Tibial artery (tissue), 4 donors: ENCODE results near the gene OTOP3.

Experiments
- DNase-seq, 2 donors: peaks; one replicate each; pipeline ENCODE4 v3.0.0-alpha.2; 2019
- H3K27ac ChIP-seq, 2 donors: fragments of 200-600 bp; sonication (generic) in 1 of 2; 1 replicate in 1 of 2; 2 replicates in 1 of 2; pipeline ENCODE4 v1.5.1; 2018 to 2019; ENCODE audit warnings: mild to moderate bottlenecking in 1 of 2
- H3K27me3 ChIP-seq, 2 donors: fragments of 200-600 bp; sonication (generic) in 1 of 2; one replicate each; pipeline versions ENCODE4 v1.5.1 to v1.6.0; 2016 to 2019
- H3K36me3 ChIP-seq, 3 donors: fragments of 200-600 bp; sonication (generic) in 2 of 3; one replicate each; pipeline ENCODE4 v1.5.1; 2016 to 2019; ENCODE audit warnings: mild to moderate bottlenecking in 2 of 3
- H3K4me1 ChIP-seq, 4 donors: fragments of 200-600 bp; sonication (generic) in 2 of 4; 1 replicate in 3 of 4; 2 replicates in 1 of 4; pipeline ENCODE4 v1.5.1; 2016 to 2019
- H3K4me3 ChIP-seq, 2 donors: fragments of 200-600 bp; sonication (generic) in 1 of 2; 1 replicate in 1 of 2; 2 replicates in 1 of 2; pipeline ENCODE4 v1.5.1; 2018 to 2019; ENCODE audit warnings: mild to moderate bottlenecking in 2 of 2
- H3K9me3 ChIP-seq, 3 donors: fragments of 200-600 bp; sonication (generic) in 1 of 3; one replicate each; pipeline ENCODE4 v1.5.1; 2016 to 2019
- intact Hi-C: fragments of 100-400 bp; cut with DNase I; formaldehyde crosslinking; loops from one replicate; pipeline ENCODE4 v1.15.0; 2023; ENCODE audit warnings: low total_unique reads
- TF ChIP-seq, protein P1 (sequence below), 2 experiments: fragments of 200-600 bp in 1 of 2; fragments of 450-650 bp in 1 of 2; IDR thresholded peaks; one replicate each; pipeline ENCODE4 v1.5.1; 2017 to 2019; ENCODE audit warnings: antibody characterized with exemption in 2 of 2, mild to moderate bottlenecking in 1 of 2, moderate library complexity in 1 of 2

OTOP3 gene

GRCh38 chr17:74923538-74924249, 12.0 kb upstream of the OTOP3 start:
- H3K9me3 ChIP-seq: no peaks in the 10 kb centered on the region
- no peak overlapping the region for H3K27ac ChIP-seq
- TF ChIP-seq, protein P1, sequence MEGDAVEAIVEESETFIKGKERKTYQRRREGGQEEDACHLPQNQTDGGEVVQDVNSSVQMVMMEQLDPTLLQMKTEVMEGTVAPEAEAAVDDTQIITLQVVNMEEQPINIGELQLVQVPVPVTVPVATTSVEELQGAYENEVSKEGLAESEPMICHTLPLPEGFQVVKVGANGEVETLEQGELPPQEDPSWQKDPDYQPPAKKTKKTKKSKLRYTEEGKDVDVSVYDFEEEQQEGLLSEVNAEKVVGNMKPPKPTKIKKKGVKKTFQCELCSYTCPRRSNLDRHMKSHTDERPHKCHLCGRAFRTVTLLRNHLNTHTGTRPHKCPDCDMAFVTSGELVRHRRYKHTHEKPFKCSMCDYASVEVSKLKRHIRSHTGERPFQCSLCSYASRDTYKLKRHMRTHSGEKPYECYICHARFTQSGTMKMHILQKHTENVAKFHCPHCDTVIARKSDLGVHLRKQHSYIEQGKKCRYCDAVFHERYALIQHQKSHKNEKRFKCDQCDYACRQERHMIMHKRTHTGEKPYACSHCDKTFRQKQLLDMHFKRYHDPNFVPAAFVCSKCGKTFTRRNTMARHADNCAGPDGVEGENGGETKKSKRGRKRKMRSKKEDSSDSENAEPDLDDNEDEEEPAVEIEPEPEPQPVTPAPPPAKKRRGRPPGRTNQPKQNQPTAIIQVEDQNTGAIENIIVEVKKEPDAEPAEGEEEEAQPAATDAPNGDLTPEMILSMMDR (IDR thresholded peaks at IDR 0.05): peak; percentile 45 to 69
- peaks cover 0 to 25% (median 22%) of the 10 kb centered on the region in 4 donors for H3K4me1 ChIP-seq
- intact Hi-C loops: no loop called here
- DNase-seq: peak in 1 of 2 donors; percentile 54
- H3K27me3 ChIP-seq: peaks cover 5 to 93% of the 10 kb centered on the region in 2 donors
- peak overlapping the region in 1 of 2 donors; percentile 32 for H3K4me3 ChIP-seq
- no peaks in the 10 kb centered on the region for H3K36me3 ChIP-seq

- intact Hi-C loops: no loop called here
- TF ChIP-seq, protein P1 (IDR thresholded peaks at IDR 0.05): no peak
- H3K36me3 ChIP-seq: no peaks in the 10 kb centered on the region
- peak within 1 kb of the TSS in 1 of 2 donors; percentile 32 for H3K4me3 ChIP-seq
- no peaks in the 10 kb centered on the region for H3K9me3 ChIP-seq
- DNase-seq: peak; percentile 57 to 74
- peaks cover 5 to 91% of the 10 kb centered on the region in 2 donors for H3K27me3 ChIP-seq
- H3K27ac ChIP-seq: no peak within 1 kb of the TSS
- H3K4me1 ChIP-seq: peaks cover 0 to 25% (median 22%) of the 10 kb centered on the region in 4 donors
Measured at GRCh38 chr17:74924250-74924948, 11.3 kb upstream of the OTOP3 start, which contains the start of gene OTOP2. OTOP2 (plus strand) TSS chr17:74924273; CDS start chr17:74924633, 360 bp downstream.

DNA sequence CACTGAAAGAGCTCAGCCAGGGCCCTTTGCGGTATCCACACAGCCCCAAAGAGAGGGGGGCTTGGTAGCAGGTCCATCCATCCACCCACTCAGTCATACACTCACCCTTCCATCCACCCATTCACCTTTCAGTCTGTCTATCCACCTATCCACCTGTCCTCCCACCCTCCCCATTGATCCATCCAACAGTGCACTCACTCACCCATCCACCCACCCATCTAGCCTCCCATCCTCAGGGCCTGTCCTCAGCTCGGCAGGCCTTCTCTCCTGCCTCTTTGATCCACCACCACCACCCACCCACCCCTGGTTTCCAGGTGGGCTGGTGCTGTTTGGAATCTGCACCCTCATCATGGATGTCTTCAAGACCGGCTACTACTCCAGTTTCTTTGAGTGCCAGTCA, 10.5 kb upstream of the OTOP3 start:
- TF ChIP-seq, protein P1 (IDR thresholded peaks at IDR 0.05): no peak
- intact Hi-C loops: no loop called here
- Histone ChIP-seq H3K4me1 (peaks cover 0 to 25% (median 22%) of the 10 kb centered on the region in 4 donors), H3K9me3 (no peaks in the 10 kb centered on the region), H3K4me3 (no peak overlapping the region), H3K27ac (no peak overlapping the region), H3K36me3 (no peaks in the 10 kb centered on the region), H3K27me3 (peaks cover 5 to 91% of the 10 kb centered on the region in 2 donors)
- DNase-seq: no peak

GRCh38 chr17:74928786-74929185, 6.9 kb upstream of the OTOP3 start:
- no peak overlapping the region for H3K27ac ChIP-seq
- DNase-seq: no peak
- peaks cover 0 to 85% of the 10 kb centered on the region in 2 donors for H3K27me3 ChIP-seq
- H3K36me3 ChIP-seq: no peaks in the 10 kb centered on the region
- H3K9me3 ChIP-seq: no peaks in the 10 kb centered on the region
- intact Hi-C loops: no loop called here
- TF ChIP-seq, protein P1 (IDR thresholded peaks at IDR 0.05): no peak
- H3K4me1 ChIP-seq: peaks cover 0 to 12% (median 10%) of the 10 kb centered on the region in 4 donors
- H3K4me3 ChIP-seq: no peak overlapping the region

- H3K4me1 ChIP-seq: peaks cover 0 to 5% (median 2%) of the 10 kb centered on the region in 4 donors
- no peak for DNase-seq
- intact Hi-C loops: no loop called here
- no peak overlapping the region for H3K4me3 ChIP-seq
- peaks cover 0 to 82% of the 10 kb centered on the region in 2 donors for H3K27me3 ChIP-seq
- H3K9me3 ChIP-seq: no peaks in the 10 kb centered on the region
- H3K27ac ChIP-seq: no peak overlapping the region
- TF ChIP-seq, protein P1 (IDR thresholded peaks at IDR 0.05): no peak
- no peaks in the 10 kb centered on the region for H3K36me3 ChIP-seq
Measured at GRCh38 chr17:74930535-74931036, 5.1 kb upstream of the OTOP3 start.
